ENCODE results near the gene TRAPPC11. TPM values are rescaled to one million over a fixed set of nuclear protein-coding genes. Genes with fewer than 3 reads are reported as not detected.

The TRAPPC11 gene
- total and polyA plus RNA-seq, 2 experiments from 2014 or later = 15.0 to 42.7 TPM

DNA sequence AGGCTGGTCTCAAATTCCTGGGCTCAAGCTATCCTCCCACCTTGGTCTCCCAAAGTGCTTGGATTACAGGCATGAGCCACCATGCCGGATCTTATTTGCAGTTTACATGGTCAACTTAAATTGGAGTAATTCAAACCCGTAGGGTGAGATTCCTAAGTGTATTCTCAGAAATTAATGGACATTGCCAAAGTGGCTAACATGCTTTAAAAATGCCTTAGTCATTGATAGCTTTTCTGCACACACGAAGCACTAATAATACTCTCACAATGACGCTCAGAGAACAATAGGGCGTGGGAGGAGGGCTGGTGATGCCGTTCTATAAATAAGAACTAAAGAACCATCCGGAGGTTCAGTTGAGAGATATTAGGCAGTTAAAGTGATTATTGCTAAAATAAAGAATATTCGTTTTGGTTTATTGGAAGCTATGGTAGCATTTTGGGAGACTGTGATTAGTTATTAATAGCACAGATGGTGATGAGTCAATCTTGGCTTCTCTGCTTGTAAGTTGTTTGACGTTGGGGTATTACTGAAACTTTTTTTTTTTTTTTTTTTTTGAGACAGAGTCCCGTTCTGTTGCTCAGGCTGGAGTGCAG lies 79.1 kb downstream of the TRAPPC11 start:
- no peaks in the 10 kb centered on the region for H3K9me2 ChIP-seq (ENCODE audit: insufficient read depth)
- TF ChIP-seq ZNF331 (CRISPR knock-in tag; IDR thresholded peaks at IDR 0.05; ENCODE audit: low read depth) (no peak), EZH2 (IDR thresholded peaks at IDR 0.05; ENCODE audit: low read depth, unreplicated experiment) (no peak), STAT1 (IDR thresholded peaks at IDR 0.05; ENCODE audit: unreplicated experiment) (no peak), EZH2phosphoT487 (IDR thresholded peaks at IDR 0.05; ENCODE audit: unreplicated experiment) (no peak), CREB1 (CRISPR knock-in tag; IDR thresholded peaks at IDR 0.05; ENCODE audit: low read depth) (no peak), JUNB (IDR thresholded peaks at IDR 0.05; ENCODE audit: unreplicated experiment) (no peak), NANOG (IDR thresholded peaks at IDR 0.05; ENCODE audit: borderline replicate concordance) (no peak), ZNF114 (CRISPR knock-in tag; IDR thresholded peaks at IDR 0.05) (no peak), POLR2AphosphoS5 (IDR thresholded peaks at IDR 0.05; ENCODE audit: low read depth) (no peak)
- TF ChIP-seq, protein P1, sequence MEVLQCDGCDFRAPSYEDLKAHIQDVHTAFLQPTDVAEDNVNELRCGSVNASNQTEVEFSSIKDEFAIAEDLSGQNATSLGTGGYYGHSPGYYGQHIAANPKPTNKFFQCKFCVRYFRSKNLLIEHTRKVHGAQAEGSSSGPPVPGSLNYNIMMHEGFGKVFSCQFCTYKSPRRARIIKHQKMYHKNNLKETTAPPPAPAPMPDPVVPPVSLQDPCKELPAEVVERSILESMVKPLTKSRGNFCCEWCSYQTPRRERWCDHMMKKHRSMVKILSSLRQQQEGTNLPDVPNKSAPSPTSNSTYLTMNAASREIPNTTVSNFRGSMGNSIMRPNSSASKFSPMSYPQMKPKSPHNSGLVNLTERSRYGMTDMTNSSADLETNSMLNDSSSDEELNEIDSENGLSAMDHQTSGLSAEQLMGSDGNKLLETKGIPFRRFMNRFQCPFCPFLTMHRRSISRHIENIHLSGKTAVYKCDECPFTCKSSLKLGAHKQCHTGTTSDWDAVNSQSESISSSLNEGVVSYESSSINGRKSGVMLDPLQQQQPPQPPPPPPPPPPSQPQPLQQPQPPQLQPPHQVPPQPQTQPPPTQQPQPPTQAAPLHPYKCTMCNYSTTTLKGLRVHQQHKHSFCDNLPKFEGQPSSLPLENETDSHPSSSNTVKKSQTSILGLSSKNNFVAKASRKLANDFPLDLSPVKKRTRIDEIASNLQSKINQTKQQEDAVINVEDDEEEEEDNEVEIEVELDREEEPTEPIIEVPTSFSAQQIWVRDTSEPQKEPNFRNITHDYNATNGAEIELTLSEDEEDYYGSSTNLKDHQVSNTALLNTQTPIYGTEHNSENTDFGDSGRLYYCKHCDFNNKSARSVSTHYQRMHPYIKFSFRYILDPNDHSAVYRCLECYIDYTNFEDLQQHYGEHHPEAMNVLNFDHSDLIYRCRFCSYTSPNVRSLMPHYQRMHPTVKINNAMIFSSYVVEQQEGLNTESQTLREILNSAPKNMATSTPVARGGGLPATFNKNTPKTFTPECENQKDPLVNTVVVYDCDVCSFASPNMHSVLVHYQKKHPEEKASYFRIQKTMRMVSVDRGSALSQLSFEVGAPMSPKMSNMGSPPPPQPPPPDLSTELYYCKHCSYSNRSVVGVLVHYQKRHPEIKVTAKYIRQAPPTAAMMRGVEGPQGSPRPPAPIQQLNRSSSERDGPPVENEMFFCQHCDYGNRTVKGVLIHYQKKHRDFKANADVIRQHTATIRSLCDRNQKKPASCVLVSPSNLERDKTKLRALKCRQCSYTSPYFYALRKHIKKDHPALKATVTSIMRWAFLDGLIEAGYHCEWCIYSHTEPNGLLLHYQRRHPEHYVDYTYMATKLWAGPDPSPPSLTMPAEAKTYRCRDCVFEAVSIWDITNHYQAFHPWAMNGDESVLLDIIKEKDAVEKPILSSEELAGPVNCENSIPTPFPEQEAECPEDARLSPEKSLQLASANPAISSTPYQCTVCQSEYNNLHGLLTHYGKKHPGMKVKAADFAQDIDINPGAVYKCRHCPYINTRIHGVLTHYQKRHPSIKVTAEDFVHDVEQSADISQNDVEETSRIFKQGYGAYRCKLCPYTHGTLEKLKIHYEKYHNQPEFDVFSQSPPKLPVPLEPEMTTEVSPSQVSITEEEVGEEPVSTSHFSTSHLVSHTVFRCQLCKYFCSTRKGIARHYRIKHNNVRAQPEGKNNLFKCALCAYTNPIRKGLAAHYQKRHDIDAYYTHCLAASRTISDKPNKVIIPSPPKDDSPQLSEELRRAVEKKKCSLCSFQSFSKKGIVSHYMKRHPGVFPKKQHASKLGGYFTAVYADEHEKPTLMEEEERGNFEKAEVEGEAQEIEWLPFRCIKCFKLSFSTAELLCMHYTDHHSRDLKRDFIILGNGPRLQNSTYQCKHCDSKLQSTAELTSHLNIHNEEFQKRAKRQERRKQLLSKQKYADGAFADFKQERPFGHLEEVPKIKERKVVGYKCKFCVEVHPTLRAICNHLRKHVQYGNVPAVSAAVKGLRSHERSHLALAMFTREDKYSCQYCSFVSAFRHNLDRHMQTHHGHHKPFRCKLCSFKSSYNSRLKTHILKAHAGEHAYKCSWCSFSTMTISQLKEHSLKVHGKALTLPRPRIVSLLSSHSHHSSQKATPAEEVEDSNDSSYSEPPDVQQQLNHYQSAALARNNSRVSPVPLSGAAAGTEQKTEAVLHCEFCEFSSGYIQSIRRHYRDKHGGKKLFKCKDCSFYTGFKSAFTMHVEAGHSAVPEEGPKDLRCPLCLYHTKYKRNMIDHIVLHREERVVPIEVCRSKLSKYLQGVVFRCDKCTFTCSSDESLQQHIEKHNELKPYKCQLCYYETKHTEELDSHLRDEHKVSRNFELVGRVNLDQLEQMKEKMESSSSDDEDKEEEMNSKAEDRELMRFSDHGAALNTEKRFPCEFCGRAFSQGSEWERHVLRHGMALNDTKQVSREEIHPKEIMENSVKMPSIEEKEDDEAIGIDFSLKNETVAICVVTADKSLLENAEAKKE (CRISPR knock-in tag; IDR thresholded peaks at IDR 0.05) = no peak
- TF ChIP-seq, protein P2, sequence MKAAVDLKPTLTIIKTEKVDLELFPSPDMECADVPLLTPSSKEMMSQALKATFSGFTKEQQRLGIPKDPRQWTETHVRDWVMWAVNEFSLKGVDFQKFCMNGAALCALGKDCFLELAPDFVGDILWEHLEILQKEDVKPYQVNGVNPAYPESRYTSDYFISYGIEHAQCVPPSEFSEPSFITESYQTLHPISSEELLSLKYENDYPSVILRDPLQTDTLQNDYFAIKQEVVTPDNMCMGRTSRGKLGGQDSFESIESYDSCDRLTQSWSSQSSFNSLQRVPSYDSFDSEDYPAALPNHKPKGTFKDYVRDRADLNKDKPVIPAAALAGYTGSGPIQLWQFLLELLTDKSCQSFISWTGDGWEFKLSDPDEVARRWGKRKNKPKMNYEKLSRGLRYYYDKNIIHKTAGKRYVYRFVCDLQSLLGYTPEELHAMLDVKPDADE (IDR thresholded peaks at IDR 0.05) = no peak
- TF ChIP-seq, protein P3, sequence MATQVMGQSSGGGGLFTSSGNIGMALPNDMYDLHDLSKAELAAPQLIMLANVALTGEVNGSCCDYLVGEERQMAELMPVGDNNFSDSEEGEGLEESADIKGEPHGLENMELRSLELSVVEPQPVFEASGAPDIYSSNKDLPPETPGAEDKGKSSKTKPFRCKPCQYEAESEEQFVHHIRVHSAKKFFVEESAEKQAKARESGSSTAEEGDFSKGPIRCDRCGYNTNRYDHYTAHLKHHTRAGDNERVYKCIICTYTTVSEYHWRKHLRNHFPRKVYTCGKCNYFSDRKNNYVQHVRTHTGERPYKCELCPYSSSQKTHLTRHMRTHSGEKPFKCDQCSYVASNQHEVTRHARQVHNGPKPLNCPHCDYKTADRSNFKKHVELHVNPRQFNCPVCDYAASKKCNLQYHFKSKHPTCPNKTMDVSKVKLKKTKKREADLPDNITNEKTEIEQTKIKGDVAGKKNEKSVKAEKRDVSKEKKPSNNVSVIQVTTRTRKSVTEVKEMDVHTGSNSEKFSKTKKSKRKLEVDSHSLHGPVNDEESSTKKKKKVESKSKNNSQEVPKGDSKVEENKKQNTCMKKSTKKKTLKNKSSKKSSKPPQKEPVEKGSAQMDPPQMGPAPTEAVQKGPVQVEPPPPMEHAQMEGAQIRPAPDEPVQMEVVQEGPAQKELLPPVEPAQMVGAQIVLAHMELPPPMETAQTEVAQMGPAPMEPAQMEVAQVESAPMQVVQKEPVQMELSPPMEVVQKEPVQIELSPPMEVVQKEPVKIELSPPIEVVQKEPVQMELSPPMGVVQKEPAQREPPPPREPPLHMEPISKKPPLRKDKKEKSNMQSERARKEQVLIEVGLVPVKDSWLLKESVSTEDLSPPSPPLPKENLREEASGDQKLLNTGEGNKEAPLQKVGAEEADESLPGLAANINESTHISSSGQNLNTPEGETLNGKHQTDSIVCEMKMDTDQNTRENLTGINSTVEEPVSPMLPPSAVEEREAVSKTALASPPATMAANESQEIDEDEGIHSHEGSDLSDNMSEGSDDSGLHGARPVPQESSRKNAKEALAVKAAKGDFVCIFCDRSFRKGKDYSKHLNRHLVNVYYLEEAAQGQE (IDR thresholded peaks at IDR 0.05; ENCODE audit: unreplicated experiment) = no peak
- TF ChIP-seq, protein P4, sequence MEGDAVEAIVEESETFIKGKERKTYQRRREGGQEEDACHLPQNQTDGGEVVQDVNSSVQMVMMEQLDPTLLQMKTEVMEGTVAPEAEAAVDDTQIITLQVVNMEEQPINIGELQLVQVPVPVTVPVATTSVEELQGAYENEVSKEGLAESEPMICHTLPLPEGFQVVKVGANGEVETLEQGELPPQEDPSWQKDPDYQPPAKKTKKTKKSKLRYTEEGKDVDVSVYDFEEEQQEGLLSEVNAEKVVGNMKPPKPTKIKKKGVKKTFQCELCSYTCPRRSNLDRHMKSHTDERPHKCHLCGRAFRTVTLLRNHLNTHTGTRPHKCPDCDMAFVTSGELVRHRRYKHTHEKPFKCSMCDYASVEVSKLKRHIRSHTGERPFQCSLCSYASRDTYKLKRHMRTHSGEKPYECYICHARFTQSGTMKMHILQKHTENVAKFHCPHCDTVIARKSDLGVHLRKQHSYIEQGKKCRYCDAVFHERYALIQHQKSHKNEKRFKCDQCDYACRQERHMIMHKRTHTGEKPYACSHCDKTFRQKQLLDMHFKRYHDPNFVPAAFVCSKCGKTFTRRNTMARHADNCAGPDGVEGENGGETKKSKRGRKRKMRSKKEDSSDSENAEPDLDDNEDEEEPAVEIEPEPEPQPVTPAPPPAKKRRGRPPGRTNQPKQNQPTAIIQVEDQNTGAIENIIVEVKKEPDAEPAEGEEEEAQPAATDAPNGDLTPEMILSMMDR (conservative IDR thresholded peaks at IDR 0.05; ENCODE audit: low read depth in 2 of 2) = no peak
- DNase-seq (ENCODE audit: low spot score) (no peak), ATAC-seq (no peak)
- Mint-ChIP-seq H3K9me3 (peaks cover 19% of the 10 kb centered on the region), H3K36me3 (ENCODE audit: low read depth) (peaks cover 12% of the 10 kb centered on the region; the same call in 2 of the 3 replicates), H3K4me1 (no peaks in the 10 kb centered on the region), H3K27me3 (ENCODE audit: insufficient read depth, low read depth, poor library complexity) (peaks cover 12% of the 10 kb centered on the region), H3K4me3 (no peak overlapping the region), H3K27ac (no peak overlapping the region)
- no peak overlapping the region for H3K4me2 ChIP-seq
- H3K4me3 ChIP-seq = no peak overlapping the region
- no peaks in the 10 kb centered on the region for H4K20me1 ChIP-seq (replicated peaks; ENCODE audit: insufficient read depth)
- H2AFZ ChIP-seq = no peak overlapping the region
- no peaks in the 10 kb centered on the region for H3K36me3 ChIP-seq (ENCODE audit: insufficient read depth)
- no peaks in the 10 kb centered on the region for H3F3A ChIP-seq (replicated peaks; ENCODE audit: low read depth)
- no peaks in the 10 kb centered on the region for H3K79me2 ChIP-seq (replicated peaks; ENCODE audit: insufficient read depth)
- H3K27ac ChIP-seq (ENCODE audit: low read depth) = no peak overlapping the region
- no peaks in the 10 kb centered on the region for H3K4me1 ChIP-seq (ENCODE audit: insufficient read depth)
- H3K27me3 ChIP-seq (ENCODE audit: insufficient read depth) = no peaks in the 10 kb centered on the region

Measured in GM23338 (cell line).